ENCODE measurements around the gene MAP2K1.
"Not testable (repeated sequence)": the region's sequence is repeated elsewhere in the genome, so short reads cannot be mapped to it uniquely, and the experiment has no call there.

MAP2K1 gene

DNA sequence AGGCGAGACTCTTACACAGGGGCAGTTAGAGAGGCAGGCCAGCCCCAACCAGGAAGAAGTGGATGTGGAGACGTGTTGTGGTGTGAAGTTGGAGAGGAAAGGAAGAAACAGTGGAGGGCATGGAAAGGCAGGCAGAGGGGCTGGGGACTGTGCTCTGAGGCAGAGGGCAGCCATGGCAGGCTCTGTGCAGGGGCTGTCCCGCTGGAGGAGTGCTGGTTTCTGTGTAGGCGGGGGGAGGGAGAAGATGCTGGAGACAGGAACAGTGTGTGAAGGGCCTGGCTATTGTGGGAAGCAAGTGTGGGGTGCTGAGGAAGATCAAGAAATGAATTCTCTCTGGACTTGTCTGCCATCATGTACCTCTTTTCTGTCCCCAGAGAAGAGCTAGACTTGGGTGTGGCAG lies 89.8 kb downstream of the MAP2K1 start:
- no peak for DNase-seq (ENCODE audit: low read depth in 2 of 2)

DNA sequence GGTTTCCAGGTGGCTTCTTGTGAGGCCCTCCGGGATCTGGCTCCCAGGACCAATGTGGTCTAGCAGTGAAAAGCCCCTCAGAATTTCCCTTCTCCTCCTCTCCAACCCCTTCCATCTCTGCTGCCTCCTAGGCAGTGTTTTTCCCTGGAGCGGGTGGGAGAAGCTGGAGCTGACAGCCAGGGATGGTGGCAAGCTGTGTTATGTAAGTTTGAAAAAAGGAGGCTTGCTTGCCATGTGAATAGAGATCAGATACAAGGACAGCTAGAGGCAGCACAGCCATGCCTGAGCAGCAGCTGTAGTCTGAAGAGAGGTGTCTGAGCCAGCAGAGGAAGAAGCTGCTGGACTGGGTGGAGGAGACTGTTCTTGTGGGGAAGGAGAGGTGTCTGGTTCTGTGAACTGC lies 90.3 kb downstream of the MAP2K1 start:
- DNase-seq (ENCODE audit: low read depth in 2 of 2): no peak

DNA sequence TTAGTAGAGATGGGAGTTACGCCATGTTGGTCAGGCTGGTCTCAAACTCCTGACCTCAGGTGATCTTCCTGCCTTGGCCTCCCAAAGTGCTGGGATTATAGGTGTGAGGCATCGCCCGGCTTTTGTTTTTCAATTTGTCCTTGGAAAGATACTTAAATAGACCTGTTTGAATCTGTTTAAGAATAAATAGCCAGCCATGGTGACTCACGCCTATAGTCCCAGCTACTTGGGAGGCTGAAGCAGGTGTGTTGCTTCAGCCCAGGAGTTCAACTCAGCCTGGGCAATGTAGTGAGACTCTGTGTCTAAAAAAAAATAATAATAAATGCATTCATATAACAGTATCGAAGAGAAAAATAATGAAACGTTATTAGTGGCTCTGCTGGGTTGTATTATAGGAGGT lies 93.6 kb downstream of the MAP2K1 start:
- DNase-seq (ENCODE audit: low read depth in 2 of 2): no peak

DNA sequence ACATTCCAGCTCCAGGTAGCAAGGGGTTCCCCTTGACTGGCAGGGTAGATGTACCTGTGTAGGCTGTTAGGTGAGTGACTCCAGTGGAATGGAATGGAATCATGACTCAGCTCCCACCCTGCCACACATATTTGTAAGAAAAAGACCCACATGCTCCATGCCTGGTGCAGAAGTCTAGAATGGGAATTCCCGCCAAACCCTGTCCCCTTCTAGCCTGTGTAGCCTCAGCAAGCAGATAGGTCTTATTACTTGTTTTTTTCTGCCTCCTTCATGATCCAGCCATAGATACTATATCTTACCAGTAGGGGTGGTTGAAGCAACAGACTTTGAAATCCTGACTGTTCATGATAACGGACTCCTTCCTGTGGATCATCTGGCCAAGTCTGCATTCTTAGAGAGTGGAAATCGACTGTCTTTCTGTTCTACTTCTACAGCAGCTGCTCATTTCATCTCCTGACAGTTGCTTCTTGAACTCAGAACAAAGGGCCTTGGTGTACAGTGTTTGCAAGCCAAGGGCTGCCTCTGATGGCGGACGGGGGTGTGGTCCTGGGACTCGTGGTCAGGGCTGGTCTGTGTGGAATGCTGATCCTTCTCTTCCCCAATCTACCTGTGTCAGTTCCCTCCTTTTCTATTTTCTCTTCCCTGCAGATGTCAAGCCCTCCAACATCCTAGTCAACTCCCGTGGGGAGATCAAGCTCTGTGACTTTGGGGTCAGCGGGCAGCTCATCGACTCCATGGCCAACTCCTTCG lies 94.6 kb downstream of the MAP2K1 start:
- no peak for DNase-seq (ENCODE audit: low read depth in 2 of 2)

DNA sequence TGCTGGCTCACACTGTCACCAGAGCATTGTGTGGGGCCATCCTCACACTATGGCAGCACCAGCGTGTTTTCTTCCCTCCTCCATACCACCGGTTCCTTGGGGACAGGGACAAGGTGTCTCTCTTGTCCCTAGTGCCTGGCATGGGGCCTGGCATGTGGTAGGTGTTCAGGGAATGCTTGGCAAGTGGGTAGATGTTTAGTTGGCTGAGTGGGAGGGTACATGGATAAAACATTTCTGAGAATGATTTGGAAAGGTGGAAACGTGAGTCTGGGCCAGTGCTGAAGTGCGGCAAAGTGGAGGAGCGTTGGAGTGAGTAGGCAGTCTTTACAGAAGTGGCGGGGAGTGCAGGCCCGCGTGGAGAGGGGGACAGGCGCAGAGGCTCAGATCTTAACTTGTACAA lies 95.8 kb downstream of the MAP2K1 start:
- DNase-seq (ENCODE audit: low read depth in 2 of 2): no peak

DNA sequence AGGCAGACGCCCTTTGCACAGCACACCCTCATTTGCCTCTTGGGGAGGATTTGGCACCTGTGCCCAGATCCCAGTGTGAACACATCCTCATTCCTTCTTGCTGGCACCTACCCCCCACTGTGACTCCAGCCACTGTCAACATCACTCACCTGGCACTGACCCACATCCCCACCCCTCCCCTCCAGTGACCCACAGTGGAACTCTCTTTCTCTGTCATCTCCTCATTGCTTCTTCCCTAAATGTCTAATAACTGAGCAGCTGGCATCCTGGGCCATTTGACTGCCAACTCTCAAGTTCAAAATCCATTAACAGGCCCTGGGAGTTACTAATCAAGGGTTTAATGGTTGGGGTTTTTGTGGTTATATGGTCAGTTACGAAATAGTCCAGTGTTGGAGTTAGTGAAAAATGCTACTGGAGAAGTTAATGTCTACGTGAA lies 96.4 kb downstream of the MAP2K1 start:
- no peak for DNase-seq (ENCODE audit: low read depth in 2 of 2)

DNA sequence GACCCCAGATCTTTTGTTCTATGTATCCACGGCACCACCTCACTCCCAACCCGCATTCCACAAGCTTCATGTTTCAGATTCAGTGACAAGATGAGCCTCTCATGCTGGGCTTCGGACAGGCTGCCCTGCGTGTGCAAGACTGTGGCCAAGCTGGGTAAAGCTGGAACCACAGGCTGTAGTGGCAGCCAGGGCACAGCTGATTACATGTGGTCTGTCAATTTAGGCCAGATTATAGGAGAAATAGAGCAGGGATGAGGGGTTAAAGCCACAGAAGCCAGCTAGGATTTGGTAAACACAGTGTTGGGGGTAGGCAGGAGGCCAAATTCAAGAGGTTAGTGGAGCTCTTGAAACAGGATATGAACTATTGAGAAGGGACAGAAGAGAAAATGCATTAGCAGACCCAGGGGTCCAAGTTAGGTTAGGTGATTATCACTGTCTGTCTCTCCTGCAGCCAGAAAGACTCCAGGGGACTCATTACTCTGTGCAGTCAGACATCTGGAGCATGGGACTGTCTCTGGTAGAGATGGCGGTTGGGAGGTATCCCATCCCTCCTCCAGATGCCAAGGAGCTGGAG lies 97.9 kb downstream of the MAP2K1 start:
- DNase-seq (ENCODE audit: low read depth in 2 of 2): no peak

DNA sequence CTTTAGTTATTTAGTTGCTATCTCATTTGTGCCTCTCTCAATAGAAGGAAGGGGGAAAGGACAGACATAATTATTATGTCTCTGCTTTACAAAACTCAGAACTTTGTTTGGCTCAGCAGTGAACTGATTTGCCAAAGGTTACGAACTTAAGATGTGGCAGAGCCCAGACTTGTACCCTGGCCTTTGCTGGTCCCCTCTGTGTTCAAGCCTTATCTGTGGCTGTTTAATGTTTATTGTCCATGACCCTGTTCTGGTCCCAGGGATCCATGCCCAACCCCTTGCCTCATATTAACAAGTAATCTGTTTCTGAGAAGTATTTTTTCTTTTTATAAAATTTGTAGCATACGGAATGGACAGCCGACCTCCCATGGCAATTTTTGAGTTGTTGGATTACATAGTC lies 100.2 kb downstream of the MAP2K1 start:
- no peak for DNase-seq (ENCODE audit: low read depth in 2 of 2)

DNA sequence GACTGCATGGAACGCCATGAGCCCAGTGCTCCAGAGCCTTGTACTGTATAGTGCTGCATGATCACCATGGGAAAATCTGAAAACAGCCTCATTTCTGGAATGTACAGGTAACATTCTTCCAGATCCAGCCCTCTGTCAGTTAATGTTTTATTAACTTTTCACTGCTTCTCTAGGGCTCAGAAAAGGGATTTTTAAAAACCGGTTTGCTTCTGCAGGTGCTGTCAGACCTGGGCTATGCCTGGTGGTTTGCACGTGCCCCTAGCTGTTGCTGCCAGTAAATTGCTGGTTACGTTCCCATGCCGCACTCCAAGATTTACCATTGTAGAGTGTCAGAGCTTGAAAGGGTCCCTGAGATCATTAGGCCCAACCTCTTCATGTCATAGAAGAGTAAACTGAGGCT lies 101.8 kb downstream of the MAP2K1 start:
- DNase-seq (ENCODE audit: low read depth in 2 of 2): no peak

DNA sequence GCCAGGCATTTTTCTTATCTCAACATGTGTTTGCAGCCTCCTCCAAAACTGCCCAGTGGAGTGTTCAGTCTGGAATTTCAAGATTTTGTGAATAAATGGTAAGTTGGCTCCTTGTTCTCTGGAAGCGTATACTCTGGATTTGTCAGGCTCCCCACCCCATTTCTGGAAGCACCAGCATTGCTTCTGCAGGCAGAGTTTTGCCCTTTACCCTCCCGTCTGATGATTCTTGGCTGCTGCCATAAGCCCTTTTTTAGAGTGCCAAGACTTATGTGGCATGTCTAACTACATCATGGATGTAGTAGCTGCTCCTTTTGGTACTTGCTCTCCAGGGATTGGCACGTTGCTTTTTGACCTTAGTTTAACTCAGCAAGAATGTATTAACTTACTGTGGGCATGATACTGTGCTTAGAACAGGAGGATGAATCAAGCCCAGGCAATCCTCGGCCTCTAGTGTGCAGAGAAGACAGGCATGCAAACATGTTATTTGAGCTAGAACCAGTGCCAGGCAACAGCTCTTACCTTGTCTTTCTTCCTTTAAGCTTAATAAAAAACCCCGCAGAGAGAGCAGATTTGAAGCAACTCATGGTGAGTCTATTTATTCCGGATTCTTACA lies 102.6 kb downstream of the MAP2K1 start:
- no peak for DNase-seq (ENCODE audit: low read depth in 2 of 2)

DNA sequence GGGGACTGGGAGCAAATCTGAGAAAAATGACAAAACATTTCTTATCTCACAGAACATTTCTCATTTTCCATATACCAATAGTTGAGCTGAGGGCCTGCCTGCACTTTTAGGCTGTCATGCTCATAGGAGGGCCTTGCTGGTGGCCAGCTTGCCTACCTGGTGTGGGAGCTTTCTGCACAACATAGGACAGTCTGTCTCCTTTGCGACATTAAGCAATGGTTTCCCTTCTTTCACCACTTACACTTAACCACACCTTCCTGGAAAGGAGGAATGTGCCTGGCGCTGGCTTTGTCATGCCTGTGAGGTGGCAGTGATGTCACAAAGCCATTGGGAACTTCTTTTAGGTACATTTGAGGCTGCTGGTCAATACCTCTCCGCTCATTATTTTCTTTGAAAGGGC lies 105.1 kb downstream of the MAP2K1 start:
- DNase-seq (ENCODE audit: low read depth in 2 of 2): no peak

DNA sequence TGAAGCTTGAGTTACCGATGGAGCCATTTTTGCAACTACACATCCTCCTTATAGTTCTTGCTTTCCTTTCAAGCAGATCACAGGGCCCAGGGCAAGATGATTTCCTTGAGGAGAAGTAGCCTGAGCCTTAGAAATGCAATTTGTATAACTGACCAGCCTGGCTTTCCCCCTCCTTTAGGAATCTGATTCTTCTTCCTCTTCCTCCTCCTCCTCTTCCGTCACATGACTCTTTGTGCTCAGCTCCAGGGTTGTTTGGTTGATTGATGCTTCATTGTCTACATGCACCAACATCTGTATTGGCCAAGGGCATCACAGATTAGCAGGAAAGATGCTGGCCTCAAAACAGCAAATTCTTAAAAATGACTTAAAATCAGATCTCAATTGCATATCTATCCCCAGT lies 107.5 kb downstream of the MAP2K1 start:
- no peak for DNase-seq (ENCODE audit: low read depth in 2 of 2)

DNA sequence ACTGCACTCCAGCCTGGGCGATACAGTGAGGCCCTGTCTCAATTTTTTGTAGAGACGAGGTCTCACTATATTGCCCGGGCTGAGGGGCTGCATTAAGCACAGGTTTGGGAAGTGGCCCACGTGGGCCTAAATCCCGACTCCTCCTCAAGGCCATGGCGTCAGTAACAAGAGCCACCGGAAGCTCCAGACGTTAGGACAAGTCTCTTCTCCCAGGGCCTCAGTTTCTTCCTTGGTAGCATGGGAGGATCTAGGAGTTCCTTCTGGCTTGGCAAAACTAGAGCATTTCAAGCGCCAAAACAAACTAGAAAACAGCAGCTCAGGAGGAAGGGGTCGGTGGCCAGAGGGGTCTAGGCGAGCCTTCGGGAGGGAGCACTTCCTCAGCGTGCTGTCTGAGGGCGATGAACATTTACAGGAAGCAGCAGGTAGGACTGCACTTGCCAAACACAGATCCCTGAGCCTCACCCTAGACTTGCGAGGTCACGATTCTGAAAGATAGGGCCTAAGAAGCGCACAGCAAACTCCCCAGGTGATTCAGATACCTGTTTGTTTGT lies 110.3 kb downstream of the MAP2K1 start:
- DNase-seq (ENCODE audit: low read depth in 2 of 2): no peak

DNA sequence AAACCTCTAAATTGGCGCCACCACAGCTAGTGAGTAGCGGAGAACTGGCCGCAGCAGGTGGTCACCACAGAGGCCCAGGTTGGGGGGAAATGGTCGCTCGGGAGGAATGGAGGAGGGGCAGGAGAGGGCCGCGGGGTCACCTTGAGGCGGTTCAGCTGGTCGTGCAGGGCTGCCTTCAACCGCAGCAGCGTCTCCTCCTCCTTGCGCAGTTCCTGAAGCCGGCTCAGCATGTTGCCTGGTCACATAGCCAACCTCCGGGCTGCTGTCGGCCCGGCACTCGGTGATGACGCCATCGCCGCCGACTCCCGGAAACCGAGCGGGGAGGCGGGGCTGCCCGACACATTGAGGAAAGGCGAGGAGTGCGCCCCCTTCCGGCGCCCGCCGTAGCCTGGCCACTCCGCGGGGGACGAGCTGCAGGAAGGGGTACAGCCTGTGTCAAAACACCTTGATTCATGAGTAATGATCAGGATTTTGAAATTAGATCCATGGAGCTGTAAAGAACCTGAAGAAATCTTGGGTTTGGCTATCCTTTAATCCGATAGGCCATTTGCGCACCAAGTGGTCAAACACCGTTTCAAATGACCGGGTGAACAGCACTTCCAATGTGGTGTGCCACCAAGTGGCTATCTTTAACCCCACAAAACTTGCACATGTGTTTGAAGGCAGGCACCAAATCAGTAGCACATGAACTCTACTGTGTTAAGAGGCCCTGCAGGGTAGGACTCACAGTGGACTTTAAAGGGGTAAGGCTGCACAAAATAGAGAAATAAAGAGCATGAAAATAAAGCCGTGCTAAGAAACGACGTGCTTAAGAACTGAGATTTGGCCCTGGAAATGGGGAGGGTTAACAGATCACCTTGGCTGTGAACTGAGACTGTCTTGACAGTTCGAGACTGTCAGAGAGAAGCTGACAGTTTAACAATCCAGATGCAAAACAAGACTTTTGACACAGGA lies 111.1 kb downstream of the MAP2K1 start, which contains the start of gene SNAPC5:
SNAPC5 (minus strand) TSS at position 261 of the 954 bp plus-strand sequence; CDS start at position 230, 31 bp downstream.
- DNase-seq (ENCODE audit: low read depth in 2 of 2): peak; percentile 96 to 97

DNA sequence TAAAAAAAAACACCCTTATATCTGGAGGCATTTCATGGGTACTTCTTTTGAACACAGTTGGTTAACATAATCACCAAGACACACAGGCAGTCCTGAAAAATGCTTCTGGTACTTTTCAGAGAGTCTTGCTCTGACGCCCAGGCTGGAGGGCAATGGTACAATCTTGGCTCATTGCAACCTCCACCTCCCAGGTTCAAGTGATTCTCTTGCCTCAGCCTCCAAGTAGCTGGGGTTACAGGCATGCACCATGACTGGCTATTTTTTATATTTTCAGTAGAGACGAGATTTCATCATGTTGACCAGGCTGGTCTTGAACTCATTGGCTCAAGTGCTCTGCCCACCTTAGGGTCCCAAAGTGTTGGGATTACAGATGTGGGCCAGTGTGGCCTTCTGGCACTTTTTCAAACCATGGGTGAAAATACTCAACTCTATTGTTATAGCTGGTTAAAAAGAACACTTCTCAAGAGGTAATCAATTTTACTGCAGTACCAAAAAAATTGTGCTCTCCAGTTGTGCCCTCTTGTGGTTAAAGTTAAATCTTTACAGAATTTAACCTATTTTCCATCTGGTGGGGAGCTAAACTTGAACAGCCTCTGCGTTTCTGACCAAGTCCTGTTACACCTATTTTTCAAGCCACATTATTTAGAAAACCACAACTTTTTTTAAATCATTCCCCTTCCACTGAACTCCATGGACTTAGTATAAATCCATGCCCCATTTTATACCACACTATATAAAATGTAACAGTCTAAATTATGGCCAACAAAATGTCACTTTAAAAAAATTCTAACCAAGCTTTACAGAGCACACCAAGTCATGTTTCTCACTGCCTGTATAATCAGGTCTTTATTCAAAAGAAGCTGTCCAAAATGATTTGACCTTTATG lies 112.0 kb downstream of the MAP2K1 start:
- DNase-seq (ENCODE audit: low read depth in 2 of 2): no peak

DNA sequence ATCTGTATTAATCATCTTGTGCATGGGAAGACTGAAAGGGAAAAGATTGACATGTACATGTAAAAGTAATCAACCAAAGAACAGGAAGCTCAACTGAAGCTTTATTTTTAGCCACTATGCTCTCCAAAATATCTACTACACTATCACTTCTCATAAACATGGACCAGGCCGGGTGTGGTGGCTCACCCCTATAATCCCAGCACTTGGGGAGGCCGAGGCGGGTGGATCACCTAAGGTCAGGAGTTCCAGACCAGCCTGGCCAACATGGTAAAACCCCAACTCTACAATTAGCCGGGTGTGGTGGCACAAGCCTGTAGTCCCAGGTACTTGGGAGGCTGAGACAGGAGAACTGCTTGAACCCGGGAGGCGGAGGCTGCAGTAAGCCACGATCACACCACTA lies 113.6 kb downstream of the MAP2K1 start:
- DNase-seq (ENCODE audit: low read depth in 2 of 2): not testable (repeated sequence)

DNA sequence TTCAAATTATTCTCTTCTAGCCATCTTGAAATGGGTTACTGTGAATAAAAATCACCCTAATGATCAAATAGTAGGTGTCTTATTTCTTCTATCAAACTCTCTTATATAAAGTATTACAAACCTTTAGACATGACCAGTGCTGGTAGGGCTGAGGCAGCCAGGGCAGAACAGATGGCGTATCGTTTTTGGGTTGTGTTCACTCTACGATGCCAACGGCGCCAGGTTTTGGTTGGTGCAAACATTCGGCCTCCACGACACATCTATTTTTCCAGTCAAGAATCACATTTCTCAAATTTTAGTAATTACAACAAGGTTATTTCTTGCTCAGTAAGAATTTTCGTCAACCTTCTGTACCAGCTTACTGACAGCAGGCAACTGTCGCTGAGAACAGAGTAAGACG lies 115.8 kb downstream of the MAP2K1 start:
- DNase-seq (ENCODE audit: low read depth in 2 of 2): no peak

DNA sequence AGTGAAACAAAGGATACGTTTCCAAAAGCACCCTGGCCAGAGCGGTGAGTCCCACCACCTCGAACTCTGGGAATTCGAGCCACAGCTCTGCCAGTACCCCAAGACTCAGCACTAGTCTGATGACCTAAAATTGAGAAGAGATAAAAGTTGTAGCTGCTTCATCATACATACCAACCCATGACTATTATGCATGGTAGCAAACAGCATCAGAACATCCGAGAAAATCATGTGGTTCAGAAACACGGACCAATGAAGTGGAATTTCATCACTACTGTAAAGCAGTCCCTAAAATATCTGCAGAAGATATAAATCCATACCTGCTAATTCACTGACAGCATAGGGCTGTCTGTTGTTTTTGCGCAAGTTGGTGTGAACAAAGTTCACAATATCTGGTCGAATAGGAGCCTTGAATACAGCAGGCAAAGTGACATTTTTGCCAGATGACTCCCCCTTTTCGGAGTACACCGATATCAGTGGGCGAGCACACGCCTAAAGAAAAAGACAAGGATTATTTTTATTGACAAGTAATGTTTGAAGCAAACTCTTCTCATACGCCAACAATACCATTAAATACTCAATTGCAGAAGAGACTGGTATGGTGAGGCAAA lies 116.4 kb downstream of the MAP2K1 start:
- not testable (repeated sequence) for DNase-seq (ENCODE audit: low read depth in 2 of 2)

DNA sequence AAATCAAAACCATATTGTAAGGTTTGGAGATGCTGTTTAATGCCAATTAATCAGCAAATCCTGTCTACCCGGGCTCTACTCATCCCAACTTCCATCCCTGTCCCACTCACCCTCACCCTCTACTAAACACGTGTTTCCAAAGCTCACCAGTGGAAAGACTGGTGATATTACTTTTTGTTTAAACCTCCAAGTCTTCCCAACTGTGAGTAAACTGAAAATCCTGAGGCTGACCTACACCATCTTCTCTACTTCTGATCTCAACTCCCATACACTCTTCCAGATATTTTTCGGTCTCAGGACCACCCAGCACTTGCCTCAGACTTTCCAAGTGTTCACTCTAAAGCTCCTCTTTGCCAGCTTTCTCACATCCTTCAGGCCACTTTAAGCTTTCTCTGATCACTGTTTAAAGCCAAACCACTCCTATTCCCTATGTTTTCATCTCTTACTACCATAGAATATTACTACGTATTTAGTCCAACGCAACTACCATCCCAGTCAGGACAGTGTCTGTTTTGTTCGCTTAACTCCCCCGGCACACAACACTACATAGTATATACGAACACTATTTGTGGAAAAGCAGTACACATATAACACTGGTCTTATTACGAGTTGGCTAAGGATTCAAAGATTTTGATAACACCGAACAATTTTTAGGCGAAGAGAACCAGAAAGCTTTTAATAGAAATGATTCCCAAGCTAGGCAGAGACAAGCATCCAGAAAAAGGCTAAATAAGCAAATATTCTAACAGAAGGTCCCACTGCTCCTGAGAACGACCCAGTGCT lies 117.3 kb downstream of the MAP2K1 start:
- DNase-seq (ENCODE audit: low read depth in 2 of 2): no peak

Measured in stimulated activated CD8-positive, alpha-beta memory T cell treated with anti-CD3 and anti-CD28 coated beads, Interleukin-2, amount 100 ng/mL, for 1 hour (primary cell).